HepG2 (cell line): ENCODE measurements around the gene SPATC1L. TPM values are rescaled to one million over a fixed set of nuclear protein-coding genes. Genes with fewer than 3 reads are reported as not detected.
A peak's percentile ranks its signal among the peaks of the same experiment; 100 is the strongest.

Experiments used
- AFF4 ChIP-seq: sonication (generic); formaldehyde crosslinking; IDR thresholded peaks from 2 replicates; pipeline ENCODE4 v1.4.0; 2020; ENCODE audit warnings: missing genetic modification reagents
- DPF2 ChIP-seq: sonication (generic); formaldehyde crosslinking; IDR thresholded peaks from 2 replicates; pipeline ENCODE4 v1.4.0; 2020; ENCODE audit warnings: mild to moderate bottlenecking, low read depth, missing genetic modification reagents, borderline replicate concordance
- HDAC1 ChIP-seq: sonication (generic); formaldehyde crosslinking; IDR thresholded peaks from 2 replicates; pipeline ENCODE4 v1.5.1; 2020; ENCODE audit warnings: mild to moderate bottlenecking, missing genetic modification reagents
- NR1H2 ChIP-seq: sonication (generic); formaldehyde crosslinking; IDR thresholded peaks from 2 replicates; pipeline ENCODE4 v1.8.1; 2022; ENCODE audit warnings: low read depth, missing genetic modification reagents, borderline replicate concordance
- RAD21 ChIP-seq: fragments of 450-650 bp; formaldehyde crosslinking; IDR thresholded peaks from 2 replicates; pipeline ENCODE4 v1.5.0; 2020; ENCODE audit warnings: mild to moderate bottlenecking
- RARA ChIP-seq: IDR thresholded peaks from 2 replicates; pipeline ENCODE4 v1.6.1; 2016; ENCODE audit warnings: missing genetic modification reagents, missing compliant biosample characterization
- RXRB ChIP-seq: IDR thresholded peaks from 2 replicates; pipeline ENCODE4 v1.6.1; 2016; ENCODE audit warnings: borderline replicate concordance, missing genetic modification reagents, missing compliant biosample characterization
- SATB2 ChIP-seq: sonication (generic); formaldehyde crosslinking; IDR thresholded peaks from 2 replicates; pipeline ENCODE4 v1.5.0; 2020; ENCODE audit warnings: missing genetic modification reagents
- SNAPC2 ChIP-seq: sonication (generic); formaldehyde crosslinking; IDR thresholded peaks from 2 replicates; pipeline ENCODE4 v1.8.1; 2022; ENCODE audit warnings: mild to moderate bottlenecking, missing genetic modification reagents
- SP5 ChIP-seq: IDR thresholded peaks from 2 replicates; pipeline ENCODE4 v1.6.1; 2016; ENCODE audit warnings: low read depth, borderline replicate concordance
- XRCC5 ChIP-seq: fragments of 200-400 bp; formaldehyde crosslinking; optimal IDR thresholded peaks from 2 replicates; pipeline ENCODE3; 2017; ENCODE audit warnings: mild to moderate bottlenecking, low read length
- ZNF296 ChIP-seq: sonication (generic); formaldehyde crosslinking; conservative IDR thresholded peaks from 2 replicates; pipeline ENCODE4 v1.5.0; 2020; ENCODE audit warnings: mild to moderate bottlenecking, missing genetic modification reagents
- ZNF350 ChIP-seq: sonication (generic); formaldehyde crosslinking; IDR thresholded peaks from 2 replicates; pipeline ENCODE4 v1.4.0; 2020; ENCODE audit warnings: mild to moderate bottlenecking, low read depth, missing genetic modification reagents, borderline replicate concordance
- ZNF724P ChIP-seq: sonication (generic); formaldehyde crosslinking; IDR thresholded peaks from 2 replicates; pipeline ENCODE4 v1.8.0; 2022; ENCODE audit warnings: missing genetic modification reagents, borderline replicate concordance
- polyA plus RNA-seq, 8 experiments: library from polyadenylated mRNA; depleted of rRNA in 3 of 8; stranded (reverse) in 7 of 8; unstranded in 1 of 8; fragments of >200 nt; fragmentation: Illumina TruSeq in 4 of 8; extraction: Trizol in 4 of 8; gene quantifications; 2 replicates each; pipeline versions ENCODE4 v1.2.1 to v1.2.3, GENCODE V29; 2011 to 2016; ENCODE audit warnings: low read depth in 4 of 8, missing spikeins in 1 of 8, mixed read lengths in 1 of 8; ENCODE audit not compliant: insufficient read depth in 1 of 8
- total RNA-seq, 5 experiments: library from RNA; depleted of rRNA; stranded (reverse); fragments of >200 nt; fragmentation: Illumina TruSeq; extraction: Trizol; gene quantifications; 2 replicates each; pipeline ENCODE4 v1.2.3, GENCODE V29; 2016; ENCODE audit warnings: low read depth in 1 of 5
- TF ChIP-seq, protein P1 (sequence below): sonication (generic); formaldehyde crosslinking; IDR thresholded peaks from 2 replicates; pipeline ENCODE4 v1.5.0; 2020; ENCODE audit warnings: mild to moderate bottlenecking, missing genetic modification reagents, moderate library complexity
- TF ChIP-seq, protein P2 (sequence below): sonication (generic); formaldehyde crosslinking; IDR thresholded peaks from 2 replicates; pipeline ENCODE4 v1.9.0; 2021; ENCODE audit warnings: missing genetic modification reagents, borderline replicate concordance
- TF ChIP-seq, protein P3 (sequence below): sonication (generic); formaldehyde crosslinking; IDR thresholded peaks from 2 replicates; pipeline ENCODE4 v1.4.0; 2020; ENCODE audit warnings: missing genetic modification reagents
- TF ChIP-seq, protein P4 (sequence below): sonication (generic); formaldehyde crosslinking; IDR thresholded peaks from 2 replicates; pipeline ENCODE4 v1.5.1; 2020; ENCODE audit warnings: mild to moderate bottlenecking, moderate library complexity, missing genetic modification reagents

SPATC1L gene
- total and polyA plus RNA-seq, 2 of the 13 experiments (the other 11 are each of a cell fraction or from before 2014, with no cell fraction given), result 1.4 to 3.3 TPM

DNA sequence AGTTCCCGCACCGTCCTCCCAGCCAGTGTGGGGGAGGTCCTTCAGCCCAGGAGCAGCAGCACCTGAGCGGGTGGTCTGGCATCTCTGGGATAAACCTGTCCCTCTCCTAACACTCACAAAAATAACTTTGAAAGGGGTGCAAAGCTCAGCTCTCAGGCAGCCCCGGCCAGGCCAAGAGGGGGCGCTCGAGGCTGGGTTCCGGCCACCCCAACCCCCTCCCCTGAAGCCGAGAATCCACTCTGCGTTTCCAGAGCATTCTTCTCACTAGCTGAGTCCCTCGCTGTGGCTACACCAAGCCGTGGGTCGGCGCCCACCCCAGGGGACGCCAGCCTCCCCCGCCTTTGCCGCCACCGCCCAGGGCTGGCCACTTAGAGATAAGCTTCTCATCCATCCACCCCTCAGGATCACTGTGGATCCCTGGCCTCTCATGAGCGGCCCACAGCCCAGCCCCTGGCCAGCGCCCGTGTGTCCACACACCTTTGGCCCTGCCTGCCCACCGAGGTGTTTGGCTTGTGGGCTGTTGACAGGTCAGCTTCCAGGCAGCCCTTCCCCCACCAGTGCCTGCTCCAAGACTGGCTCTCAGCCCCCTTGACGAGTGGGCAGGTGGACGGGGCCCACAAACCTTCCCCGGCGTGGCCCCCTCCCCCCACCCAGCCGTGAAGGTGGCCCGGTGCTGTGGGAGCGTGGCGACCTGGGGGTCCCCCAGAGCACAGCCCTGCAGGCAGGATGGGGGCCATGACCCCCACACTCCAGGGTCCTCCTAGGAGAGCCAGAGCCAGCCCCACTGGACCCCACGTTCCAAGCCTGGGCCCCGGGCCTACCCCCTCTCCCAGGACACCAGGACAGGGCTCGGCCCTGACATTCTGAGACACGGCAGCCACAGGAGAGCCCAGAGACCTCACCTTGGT, 30.8 kb downstream of the SPATC1L start (continued):
- TF ChIP-seq, protein P1, sequence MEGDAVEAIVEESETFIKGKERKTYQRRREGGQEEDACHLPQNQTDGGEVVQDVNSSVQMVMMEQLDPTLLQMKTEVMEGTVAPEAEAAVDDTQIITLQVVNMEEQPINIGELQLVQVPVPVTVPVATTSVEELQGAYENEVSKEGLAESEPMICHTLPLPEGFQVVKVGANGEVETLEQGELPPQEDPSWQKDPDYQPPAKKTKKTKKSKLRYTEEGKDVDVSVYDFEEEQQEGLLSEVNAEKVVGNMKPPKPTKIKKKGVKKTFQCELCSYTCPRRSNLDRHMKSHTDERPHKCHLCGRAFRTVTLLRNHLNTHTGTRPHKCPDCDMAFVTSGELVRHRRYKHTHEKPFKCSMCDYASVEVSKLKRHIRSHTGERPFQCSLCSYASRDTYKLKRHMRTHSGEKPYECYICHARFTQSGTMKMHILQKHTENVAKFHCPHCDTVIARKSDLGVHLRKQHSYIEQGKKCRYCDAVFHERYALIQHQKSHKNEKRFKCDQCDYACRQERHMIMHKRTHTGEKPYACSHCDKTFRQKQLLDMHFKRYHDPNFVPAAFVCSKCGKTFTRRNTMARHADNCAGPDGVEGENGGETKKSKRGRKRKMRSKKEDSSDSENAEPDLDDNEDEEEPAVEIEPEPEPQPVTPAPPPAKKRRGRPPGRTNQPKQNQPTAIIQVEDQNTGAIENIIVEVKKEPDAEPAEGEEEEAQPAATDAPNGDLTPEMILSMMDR (CRISPR knock-in tag), result peak; percentile 82
- TF ChIP-seq, protein P2, sequence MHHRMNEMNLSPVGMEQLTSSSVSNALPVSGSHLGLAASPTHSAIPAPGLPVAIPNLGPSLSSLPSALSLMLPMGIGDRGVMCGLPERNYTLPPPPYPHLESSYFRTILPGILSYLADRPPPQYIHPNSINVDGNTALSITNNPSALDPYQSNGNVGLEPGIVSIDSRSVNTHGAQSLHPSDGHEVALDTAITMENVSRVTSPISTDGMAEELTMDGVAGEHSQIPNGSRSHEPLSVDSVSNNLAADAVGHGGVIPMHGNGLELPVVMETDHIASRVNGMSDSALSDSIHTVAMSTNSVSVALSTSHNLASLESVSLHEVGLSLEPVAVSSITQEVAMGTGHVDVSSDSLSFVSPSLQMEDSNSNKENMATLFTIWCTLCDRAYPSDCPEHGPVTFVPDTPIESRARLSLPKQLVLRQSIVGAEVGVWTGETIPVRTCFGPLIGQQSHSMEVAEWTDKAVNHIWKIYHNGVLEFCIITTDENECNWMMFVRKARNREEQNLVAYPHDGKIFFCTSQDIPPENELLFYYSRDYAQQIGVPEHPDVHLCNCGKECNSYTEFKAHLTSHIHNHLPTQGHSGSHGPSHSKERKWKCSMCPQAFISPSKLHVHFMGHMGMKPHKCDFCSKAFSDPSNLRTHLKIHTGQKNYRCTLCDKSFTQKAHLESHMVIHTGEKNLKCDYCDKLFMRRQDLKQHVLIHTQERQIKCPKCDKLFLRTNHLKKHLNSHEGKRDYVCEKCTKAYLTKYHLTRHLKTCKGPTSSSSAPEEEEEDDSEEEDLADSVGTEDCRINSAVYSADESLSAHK (CRISPR knock-in tag), result no peak
- TF ChIP-seq NR1H2 (CRISPR knock-in tag), result no peak
- TF ChIP-seq RAD21, result peak; percentile 61; the same call in 1 of the 2 replicates
- TF ChIP-seq XRCC5, result peak; percentile 85
- TF ChIP-seq, protein P3, sequence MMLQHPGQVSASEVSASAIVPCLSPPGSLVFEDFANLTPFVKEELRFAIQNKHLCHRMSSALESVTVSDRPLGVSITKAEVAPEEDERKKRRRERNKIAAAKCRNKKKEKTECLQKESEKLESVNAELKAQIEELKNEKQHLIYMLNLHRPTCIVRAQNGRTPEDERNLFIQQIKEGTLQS (CRISPR knock-in tag), result 0 out of 2 replicates have a peak, but pooled peaks have one; percentile 5
- TF ChIP-seq ZNF296 (CRISPR knock-in tag), result peak; percentile 99
- TF ChIP-seq, protein P4, sequence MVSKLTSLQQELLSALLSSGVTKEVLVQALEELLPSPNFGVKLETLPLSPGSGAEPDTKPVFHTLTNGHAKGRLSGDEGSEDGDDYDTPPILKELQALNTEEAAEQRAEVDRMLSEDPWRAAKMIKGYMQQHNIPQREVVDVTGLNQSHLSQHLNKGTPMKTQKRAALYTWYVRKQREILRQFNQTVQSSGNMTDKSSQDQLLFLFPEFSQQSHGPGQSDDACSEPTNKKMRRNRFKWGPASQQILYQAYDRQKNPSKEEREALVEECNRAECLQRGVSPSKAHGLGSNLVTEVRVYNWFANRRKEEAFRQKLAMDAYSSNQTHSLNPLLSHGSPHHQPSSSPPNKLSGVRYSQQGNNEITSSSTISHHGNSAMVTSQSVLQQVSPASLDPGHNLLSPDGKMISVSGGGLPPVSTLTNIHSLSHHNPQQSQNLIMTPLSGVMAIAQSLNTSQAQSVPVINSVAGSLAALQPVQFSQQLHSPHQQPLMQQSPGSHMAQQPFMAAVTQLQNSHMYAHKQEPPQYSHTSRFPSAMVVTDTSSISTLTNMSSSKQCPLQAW (CRISPR knock-in tag), result no peak
- TF ChIP-seq SNAPC2 (CRISPR knock-in tag), result peak; percentile 67; the same call in 1 of the 2 replicates
- TF ChIP-seq AFF4 (CRISPR knock-in tag), result no peak
- no peak for TF ChIP-seq ZNF350 (CRISPR knock-in tag)
- 0 out of 2 replicates have a peak, but pooled peaks have one; percentile 13 for TF ChIP-seq RXRB (CRISPR knock-in tag)
- peak; percentile 69 for TF ChIP-seq HDAC1 (CRISPR knock-in tag)
- TF ChIP-seq SP5 (CRISPR knock-in tag), result 0 out of 2 replicates have a peak, but pooled peaks have one; percentile 30
- TF ChIP-seq RARA (CRISPR knock-in tag), result peak; percentile 63
- TF ChIP-seq DPF2 (CRISPR knock-in tag), result peak; percentile 82
- no peak for TF ChIP-seq SATB2 (CRISPR knock-in tag)
- no peak; the same call in 1 of the 2 replicates for TF ChIP-seq ZNF724P (CRISPR knock-in tag)
